Activated T-cell treated with anti-CD3 and anti-CD28 coated beads, Interleukin-2, amount 50 U/mL, for 72 hours (primary cell): ENCODE results near the gene CDC34. TPM values are rescaled to one million over a fixed set of nuclear protein-coding genes. Genes with fewer than 3 reads are reported as not detected.
A peak's percentile ranks its signal among the peaks of the same experiment; 100 is the strongest.

ENCODE experiments used
- ATAC-seq, 2 donors: fragments of 150-1000 bp; cut with Tn5 transposase; replicated peaks in 1 of 2; 2 replicates each; pipeline ENCODE4 v1.10.0; 2021; ENCODE audit warnings: moderate library complexity in 2 of 2, mild to moderate bottlenecking in 1 of 2
- DNase-seq, 2 donors: peaks; one replicate each; pipeline ENCODE4 v3.0.0; 2021 to 2022; ENCODE audit warnings: mixed read lengths in 1 of 2
- H3K27ac Mint-ChIP-seq: one replicate; pipeline ENCODE4 v1.8.0; 2022; ENCODE audit warnings: mild to moderate bottlenecking, moderate library complexity, mixed read lengths
- H3K27me3 Mint-ChIP-seq: one replicate; pipeline ENCODE4 v1.8.0; 2022; ENCODE audit warnings: low read depth, mixed read lengths
- H3K36me3 Mint-ChIP-seq, 2 donors: one replicate each; pipeline ENCODE4 v1.8.0; 2022; ENCODE audit warnings: mixed read lengths in 2 of 2, mild to moderate bottlenecking in 1 of 2; ENCODE audit not compliant: insufficient read depth in 2 of 2
- H3K4me1 Mint-ChIP-seq: one replicate; pipeline ENCODE4 v1.8.0; 2022; ENCODE audit warnings: low read depth, mixed read lengths
- H3K4me3 Mint-ChIP-seq, 2 donors: one replicate each; pipeline ENCODE4 v1.8.0; 2022; ENCODE audit warnings: mild to moderate bottlenecking in 2 of 2, mixed read lengths in 2 of 2, moderate library complexity in 2 of 2
- H3K9me3 Mint-ChIP-seq, 2 donors: one replicate each; pipeline ENCODE4 v1.8.0; 2022; ENCODE audit warnings: mixed read lengths in 2 of 2
- total RNA-seq, 2 donors: library from RNA; stranded (reverse); gene quantifications; one replicate each; pipeline ENCODE4 v1.2.3, GENCODE V29; 2022

The CDC34 gene
- total RNA-seq, 2 donors from 2014 or later = 48.4 to 56.1 TPM

DNA sequence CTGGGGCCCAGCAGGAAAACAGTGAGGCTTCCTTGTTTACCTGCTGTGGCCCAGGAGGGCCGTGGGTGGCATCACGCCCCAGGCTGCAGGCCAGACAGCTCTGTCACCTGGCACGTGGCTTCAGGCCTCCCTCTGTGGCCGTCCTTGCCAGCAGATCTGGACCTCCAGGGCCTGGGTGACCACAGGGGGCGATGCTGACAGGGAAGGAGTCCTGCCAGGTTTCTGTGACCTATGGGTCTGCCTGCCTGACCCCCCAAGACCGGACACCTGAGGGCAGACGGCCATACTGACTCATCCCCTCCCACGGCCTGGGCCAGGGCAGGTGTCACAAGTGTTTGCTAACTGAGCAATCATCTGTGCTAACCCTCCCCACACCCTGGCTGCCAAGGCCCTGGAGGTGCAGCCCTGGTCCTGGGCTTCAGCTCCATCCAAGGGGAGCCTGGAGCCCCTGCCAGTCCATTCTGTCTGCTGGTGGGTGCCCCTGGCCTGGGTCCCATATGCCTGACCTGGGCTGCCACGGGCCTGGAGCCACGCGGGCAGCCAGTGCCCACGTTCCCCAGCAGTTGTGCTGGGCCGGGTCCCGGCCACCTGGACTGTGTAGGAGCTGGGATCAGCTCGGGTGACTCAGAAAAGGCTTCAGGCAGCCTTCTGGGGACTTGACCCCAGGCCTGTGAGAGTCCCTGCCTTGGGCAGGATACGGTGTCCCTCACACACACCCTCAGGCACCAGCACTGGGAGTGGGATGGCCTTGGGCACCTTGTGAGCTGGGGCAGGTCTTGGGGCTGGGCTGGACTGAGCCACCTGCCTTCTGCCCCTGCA lies 3.7 kb downstream of the CDC34 start:
- Mint-ChIP-seq H3K9me3 (no peaks in the 10 kb centered on the region), H3K4me1 (peaks cover 15% of the 10 kb centered on the region), H3K4me3 (peak overlapping the region; percentile 17 to 66), H3K27ac (no peak overlapping the region), H3K36me3 (no peaks in the 10 kb centered on the region), H3K27me3 (no peaks in the 10 kb centered on the region)
- no peak for DNase-seq
- no peak for ATAC-seq

DNA sequence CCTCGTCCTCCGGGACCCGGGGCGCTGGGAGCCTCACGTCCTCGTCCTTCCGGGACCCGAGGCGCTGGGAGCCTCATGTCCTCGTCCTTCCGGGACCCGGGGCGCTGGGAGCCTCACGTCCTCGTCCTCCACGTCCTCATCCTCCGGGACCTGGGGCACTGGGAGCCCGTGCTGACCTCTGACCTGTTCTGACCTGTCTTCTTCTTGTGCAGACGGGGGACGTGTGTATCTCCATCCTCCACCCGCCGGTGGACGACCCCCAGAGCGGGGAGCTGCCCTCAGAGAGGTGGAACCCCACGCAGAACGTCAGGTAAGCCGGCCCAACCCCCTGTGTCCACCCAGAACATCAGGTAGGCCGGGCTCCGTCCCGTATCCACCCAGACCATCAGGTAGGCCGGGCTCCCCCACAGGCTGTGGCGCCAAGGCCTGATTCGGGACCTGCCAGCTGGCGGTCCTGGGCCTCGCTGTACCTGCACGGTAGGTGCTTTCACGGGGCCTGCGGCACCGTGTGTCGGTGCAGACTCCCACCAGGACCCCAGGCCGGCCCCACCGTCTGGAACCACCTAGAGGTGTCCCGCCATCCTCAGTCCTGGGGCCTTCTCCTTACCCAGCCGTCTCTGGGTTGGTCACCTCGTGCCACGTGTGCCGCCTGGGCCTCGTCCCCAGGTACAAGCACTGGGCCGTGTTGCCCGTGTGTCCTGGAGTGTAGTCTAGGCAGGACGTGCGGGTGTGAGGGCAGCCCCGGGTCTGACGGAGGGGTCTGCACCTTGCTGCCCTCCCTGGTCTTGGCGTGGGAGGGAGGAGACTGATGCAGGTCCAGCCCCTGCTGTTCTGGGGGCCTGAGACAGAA lies 4.7 kb downstream of the CDC34 start:
- H3K27me3 Mint-ChIP-seq = no peaks in the 10 kb centered on the region
- H3K4me3 Mint-ChIP-seq = no peak overlapping the region
- no peak overlapping the region for H3K27ac Mint-ChIP-seq
- peaks cover 15% of the 10 kb centered on the region for H3K4me1 Mint-ChIP-seq
- ATAC-seq (no peak), DNase-seq (no peak)
- no peaks in the 10 kb centered on the region for H3K36me3 Mint-ChIP-seq
- no peaks in the 10 kb centered on the region for H3K9me3 Mint-ChIP-seq

DNA sequence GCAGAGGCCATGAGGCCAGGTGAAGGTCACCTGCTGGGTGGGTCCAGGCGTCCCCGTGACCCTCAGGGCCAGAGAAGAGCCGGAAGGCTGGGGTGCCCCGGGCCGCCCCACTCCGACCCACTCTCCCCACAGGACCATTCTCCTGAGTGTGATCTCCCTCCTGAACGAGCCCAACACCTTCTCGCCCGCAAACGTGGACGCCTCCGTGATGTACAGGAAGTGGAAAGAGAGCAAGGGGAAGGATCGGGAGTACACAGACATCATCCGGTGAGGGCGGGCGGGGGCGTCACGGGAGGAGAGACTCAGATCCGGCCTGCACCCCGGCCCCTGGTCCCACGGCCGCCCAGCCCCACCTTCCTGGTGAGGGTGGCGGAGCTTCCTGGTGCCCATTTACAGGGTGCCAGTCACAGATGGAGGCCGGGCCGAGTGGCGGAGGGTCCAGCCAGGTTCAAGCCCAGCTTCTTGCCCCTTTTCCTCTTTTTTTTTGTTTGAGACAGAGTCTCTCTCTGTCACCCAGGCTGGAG lies 5.4 kb downstream of the CDC34 start:
- no peaks in the 10 kb centered on the region for H3K27me3 Mint-ChIP-seq
- no peaks in the 10 kb centered on the region for H3K9me3 Mint-ChIP-seq
- DNase-seq (no peak), ATAC-seq (no peak)
- no peaks in the 10 kb centered on the region for H3K36me3 Mint-ChIP-seq
- no peak overlapping the region for H3K27ac Mint-ChIP-seq
- no peak overlapping the region for H3K4me3 Mint-ChIP-seq
- peaks cover 15% of the 10 kb centered on the region for H3K4me1 Mint-ChIP-seq

DNA sequence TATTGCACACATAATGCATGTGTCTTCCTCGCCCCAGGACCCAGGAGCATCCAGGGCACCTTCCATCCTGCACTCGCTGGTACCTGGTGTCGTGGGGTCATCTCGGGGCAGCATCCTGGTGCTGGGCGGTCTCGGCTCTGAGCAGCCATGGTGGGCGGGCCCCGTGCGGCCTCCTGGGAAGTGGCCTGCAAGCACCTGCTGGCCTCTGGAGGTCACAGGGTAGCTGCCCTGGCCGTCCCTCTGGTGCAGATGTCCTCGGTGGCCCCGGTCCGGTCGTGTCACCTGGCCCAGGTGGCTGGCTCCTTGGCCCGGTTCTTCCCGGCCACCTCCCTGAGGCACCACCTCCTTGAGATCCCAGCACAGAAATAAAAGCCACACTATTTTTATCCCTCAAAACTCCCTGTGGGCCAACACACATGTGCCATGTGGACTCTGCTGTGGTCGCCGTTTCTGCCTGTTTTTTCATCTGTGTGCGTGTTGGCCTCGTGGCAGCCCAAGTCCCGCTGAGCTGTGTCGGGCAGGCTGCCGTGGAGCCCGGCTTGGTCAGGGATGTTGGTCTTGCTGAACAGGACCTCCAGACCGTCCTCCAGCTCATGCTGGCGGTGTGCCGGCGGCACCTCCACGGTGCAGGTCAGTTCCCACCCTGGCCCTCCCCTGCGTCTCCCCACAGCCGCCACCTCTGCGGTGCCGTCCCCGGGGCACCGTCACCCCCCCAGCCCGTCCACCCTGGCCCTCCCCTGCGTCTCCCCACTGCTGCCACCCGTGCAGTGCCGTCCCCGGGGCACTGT lies 7.3 kb downstream of the CDC34 start:
- peaks cover 12% of the 10 kb centered on the region for H3K4me1 Mint-ChIP-seq
- ATAC-seq (no peak), DNase-seq (no peak)
- H3K36me3 Mint-ChIP-seq = no peaks in the 10 kb centered on the region
- no peak overlapping the region for H3K4me3 Mint-ChIP-seq
- H3K9me3 Mint-ChIP-seq = no peaks in the 10 kb centered on the region
- no peak overlapping the region for H3K27ac Mint-ChIP-seq
- no peaks in the 10 kb centered on the region for H3K27me3 Mint-ChIP-seq

DNA sequence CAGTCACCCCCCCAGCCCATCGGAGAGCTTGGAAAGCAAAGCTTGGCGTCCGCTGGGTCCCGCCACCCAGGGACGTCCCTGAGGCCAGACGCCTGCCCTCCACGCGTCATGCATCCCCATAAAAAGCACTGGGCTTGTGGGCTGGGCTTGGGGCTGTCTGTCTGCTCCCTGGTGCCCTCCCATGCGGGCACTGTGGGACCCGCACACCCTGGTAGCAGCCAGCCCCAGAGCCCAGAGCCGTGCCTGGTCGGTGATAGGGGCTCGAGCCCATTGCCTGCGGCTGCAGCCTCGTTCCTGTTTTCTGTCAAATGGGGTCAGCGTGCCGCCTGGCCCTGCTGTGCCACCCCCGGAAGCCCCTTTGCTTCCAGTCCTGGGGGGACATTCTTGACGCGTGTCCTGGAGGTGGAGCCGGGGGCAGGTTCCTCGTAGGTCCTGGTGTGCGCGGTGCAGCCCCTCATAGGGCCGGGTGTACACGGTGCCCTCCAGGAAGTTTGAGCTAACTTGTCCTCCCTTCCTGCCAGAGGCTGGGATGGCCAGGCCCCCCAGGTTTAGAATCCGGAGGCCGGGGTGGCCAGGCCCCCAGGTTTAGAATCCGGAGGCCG lies 8.0 kb downstream of the CDC34 start:
- H3K4me1 Mint-ChIP-seq = peaks cover 18% of the 10 kb centered on the region
- no peaks in the 10 kb centered on the region for H3K36me3 Mint-ChIP-seq
- H3K27me3 Mint-ChIP-seq = no peaks in the 10 kb centered on the region
- no peak overlapping the region for H3K4me3 Mint-ChIP-seq
- no peaks in the 10 kb centered on the region for H3K9me3 Mint-ChIP-seq
- no peak for DNase-seq
- H3K27ac Mint-ChIP-seq = no peak overlapping the region
- ATAC-seq = no peak

DNA sequence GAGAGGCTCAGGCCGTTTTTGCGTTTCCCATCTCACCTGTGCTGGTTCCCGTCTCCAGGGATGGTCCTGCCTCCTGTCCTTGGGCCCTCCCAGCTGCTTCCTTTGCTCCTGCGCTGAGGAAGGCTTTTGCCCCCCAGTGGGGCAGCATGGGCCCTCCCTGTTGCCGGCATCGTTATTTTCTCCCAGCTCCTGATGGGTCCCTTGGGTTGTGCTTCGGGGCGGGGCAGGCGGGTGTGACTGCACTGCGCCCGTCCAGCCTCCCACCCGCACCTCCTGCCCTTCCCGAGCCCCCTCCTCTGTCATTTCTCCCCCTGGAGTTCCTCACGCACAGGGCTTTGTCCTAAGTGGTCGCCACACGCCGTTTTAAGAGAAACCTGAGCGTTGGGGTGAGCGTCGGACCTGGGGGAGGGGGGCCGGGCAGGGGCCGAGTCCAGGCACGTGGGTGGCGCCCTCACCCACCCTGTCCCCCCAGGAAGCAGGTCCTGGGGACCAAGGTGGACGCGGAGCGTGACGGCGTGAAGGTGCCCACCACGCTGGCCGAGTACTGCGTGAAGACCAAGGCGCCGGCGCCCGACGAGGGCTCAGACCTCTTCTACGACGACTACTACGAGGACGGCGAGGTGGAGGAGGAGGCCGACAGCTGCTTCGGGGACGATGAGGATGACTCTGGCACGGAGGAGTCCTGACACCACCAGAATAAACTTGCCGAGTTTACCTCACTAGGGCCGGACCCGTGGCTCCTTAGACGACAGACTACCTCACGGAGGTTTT lies 9.5 kb downstream of the CDC34 start:
- DNase-seq (no peak), ATAC-seq (no peak)
- Mint-ChIP-seq H3K36me3 (no peaks in the 10 kb centered on the region), H3K4me1 (peaks cover 21% of the 10 kb centered on the region), H3K9me3 (no peaks in the 10 kb centered on the region), H3K4me3 (no peak overlapping the region), H3K27ac (no peak overlapping the region), H3K27me3 (no peaks in the 10 kb centered on the region)

DNA sequence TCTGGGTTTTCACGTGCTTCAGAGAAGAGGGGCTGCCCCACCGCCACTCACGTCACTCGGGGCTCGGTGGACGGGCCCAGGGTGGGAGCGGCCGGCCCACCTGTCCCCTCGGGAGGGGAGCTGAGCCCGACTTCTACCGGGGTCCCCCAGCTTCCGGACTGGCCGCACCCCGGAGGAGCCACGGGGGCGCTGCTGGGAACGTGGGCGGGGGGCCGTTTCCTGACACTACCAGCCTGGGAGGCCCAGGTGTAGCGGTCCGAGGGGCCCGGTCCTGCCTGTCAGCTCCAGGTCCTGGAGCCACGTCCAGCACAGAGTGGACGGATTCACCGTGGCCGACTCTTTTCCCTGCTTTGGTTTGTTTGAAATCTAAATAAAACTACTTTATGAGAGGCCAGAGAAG lies 10.1 kb downstream of the CDC34 start:
- Mint-ChIP-seq H3K36me3 (no peaks in the 10 kb centered on the region), H3K27ac (no peak overlapping the region), H3K9me3 (no peaks in the 10 kb centered on the region), H3K4me3 (no peak overlapping the region), H3K27me3 (no peaks in the 10 kb centered on the region), H3K4me1 (peaks cover 21% of the 10 kb centered on the region)
- no peak for ATAC-seq
- no peak for DNase-seq

DNA sequence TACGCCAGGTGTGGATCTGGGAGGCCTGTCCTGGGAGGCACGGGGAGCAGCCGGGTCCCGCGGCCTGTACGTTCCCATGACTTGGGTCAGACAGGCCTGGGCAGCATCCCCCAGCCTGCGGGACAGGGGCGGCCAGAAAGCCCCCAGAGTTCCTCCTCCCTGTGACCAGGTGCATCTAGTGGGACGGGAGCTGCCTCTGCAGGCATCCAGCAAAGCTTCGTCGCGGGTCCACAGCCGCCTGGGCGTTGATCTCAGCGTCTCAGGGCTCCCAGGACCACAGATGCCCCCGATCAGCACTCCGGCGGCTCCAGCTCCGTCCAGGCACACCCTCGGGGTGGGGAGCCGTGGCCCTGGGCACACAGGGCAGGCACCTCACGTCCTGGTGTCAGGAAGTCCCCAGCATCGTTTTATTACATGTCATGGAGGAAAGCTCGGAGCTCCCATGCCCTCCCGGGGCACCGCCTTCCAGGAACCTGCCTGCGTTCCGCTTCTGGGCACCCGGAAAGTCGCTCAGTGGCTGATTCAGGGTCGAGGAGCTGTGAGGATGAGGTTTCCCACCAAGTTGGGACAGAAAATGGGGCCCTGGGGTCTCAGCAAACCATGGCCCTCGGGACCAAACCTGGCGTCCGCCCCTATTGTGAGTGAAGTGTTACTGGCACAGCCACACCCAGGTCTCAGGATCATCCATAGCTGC lies 10.8 kb downstream of the CDC34 start:
- Mint-ChIP-seq H3K4me3 (no peak overlapping the region), H3K4me1 (peaks cover 21% of the 10 kb centered on the region), H3K9me3 (no peaks in the 10 kb centered on the region), H3K27me3 (no peaks in the 10 kb centered on the region), H3K27ac (no peak overlapping the region), H3K36me3 (no peaks in the 10 kb centered on the region)
- DNase-seq = no peak
- ATAC-seq = no peak

DNA sequence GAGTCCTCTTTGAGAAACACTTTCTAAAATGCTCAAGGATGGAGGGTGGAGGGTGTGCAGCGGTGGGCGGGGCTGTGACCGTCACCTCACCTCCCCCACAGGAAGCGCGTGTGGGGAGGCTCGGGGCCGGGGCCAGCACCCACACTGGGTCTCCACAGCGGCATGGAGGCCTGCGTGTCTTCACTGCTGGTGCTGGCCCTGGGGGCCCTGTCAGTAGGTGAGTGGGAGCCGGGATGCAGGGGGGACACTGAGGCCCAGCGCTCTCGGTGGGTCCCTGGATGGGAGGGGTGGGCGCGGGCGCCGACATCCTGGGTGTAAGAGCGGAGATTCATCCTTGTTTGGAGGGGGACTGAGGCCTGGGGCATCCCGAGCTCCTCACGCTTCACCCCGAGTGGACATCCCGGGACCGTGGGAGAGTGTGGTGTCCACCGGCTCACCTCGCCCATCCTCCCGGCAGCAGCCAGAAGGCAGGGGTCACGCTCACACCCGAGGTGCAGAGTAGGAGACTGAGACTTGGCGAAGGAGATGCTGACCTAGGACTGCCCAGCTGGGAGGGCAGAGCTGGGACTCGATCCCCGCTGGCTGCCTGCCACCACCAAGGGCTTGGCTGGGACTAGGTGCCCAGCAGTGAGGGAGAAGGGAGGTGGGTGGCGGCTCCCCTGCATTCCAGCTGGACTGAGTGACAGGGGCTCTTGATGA lies 12.5 kb downstream of the CDC34 start, which contains the start of gene GZMM:
GZMM (plus strand) TSS at position 144 of the 699 bp plus-strand sequence; CDS start at position 163, 19 bp downstream.
- ATAC-seq = peak; percentile 97
- Mint-ChIP-seq H3K9me3 (no peaks in the 10 kb centered on the region), H3K36me3 (no peaks in the 10 kb centered on the region), H3K4me1 (peaks cover 30% of the 10 kb centered on the region), H3K27ac (peak within 1 kb of the TSS; percentile 57), H3K4me3 (peak within 1 kb of the TSS; percentile 82 to 89), H3K27me3 (no peaks in the 10 kb centered on the region)
- DNase-seq = peak; percentile 80 to 82

DNA sequence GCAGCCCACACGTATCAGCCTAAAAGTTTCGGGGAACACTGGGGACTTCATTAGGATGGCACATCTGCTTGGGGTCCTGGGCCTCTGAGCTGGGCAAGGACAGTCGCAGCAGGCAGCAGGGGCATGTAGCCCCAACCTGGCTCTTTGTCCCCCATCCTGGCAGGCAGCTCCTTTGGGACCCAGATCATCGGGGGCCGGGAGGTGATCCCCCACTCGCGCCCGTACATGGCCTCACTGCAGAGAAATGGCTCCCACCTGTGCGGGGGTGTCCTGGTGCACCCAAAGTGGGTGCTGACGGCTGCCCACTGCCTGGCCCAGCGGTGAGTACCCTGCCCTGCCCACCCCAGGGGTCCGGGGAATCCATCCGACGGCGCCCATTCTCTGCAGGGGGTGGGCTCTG lies 15.6 kb downstream of the CDC34 start:
- Mint-ChIP-seq H3K27ac (no peak overlapping the region), H3K9me3 (no peaks in the 10 kb centered on the region), H3K4me3 (no peak overlapping the region), H3K27me3 (no peaks in the 10 kb centered on the region), H3K36me3 (no peaks in the 10 kb centered on the region), H3K4me1 (peaks cover 30% of the 10 kb centered on the region)
- no peak for DNase-seq
- no peak for ATAC-seq
